ENCODE results near the gene EMID1. TPM values are rescaled to one million over a fixed set of nuclear protein-coding genes. Genes with fewer than 3 reads are reported as not detected.

EMID1 gene
- total RNA-seq, 1 experiment from 2014 or later = 6.1 TPM

DNA sequence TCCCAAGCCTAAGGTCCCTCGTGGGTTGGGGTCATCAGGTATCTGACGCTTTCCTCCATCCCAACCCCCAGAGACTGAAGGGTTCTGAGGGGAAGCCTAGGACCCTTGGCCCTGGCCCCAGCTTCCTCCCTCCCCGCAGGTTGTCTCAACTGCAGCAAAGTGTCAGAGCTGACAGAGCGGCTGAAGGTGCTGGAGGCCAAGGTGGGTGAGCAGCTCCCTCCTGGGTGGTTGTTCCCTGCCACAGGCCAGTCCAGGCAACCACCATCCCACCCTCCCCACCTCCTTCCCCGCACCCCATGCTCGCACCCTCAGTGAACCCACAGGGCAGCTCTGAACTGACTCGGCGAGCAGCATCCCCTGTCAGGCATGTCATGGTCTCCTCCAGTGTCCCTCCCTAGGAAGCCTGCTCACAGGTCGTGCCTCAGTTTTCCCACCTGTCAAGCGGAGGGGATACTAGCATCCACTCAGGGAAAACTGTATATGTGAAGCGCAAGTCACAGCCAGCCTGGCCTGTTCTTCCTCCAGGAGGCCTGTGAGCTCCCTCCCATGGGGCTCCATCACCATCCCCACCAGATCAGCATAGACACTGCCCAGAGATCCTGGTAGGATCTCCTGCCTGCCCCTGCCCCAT lies 20.8 kb downstream of the EMID1 start:
- Mint-ChIP-seq H3K4me3 (no peak overlapping the region), H3K27me3 (ENCODE audit: low read depth) (peaks cover 3% of the 10 kb centered on the region; the same call in 1 of the 2 replicates), H3K9me3 (no peaks in the 10 kb centered on the region), H3K36me3 (no peaks in the 10 kb centered on the region), H3K4me1 (no peaks in the 10 kb centered on the region), H3K27ac (no peak overlapping the region)
- POLR2A ChIA-PET = no interaction called here
- TF ChIP-seq ZNF671 (CRISPR knock-in tag; IDR thresholded peaks at IDR 0.05) (no peak), ZNF121 (CRISPR knock-in tag; IDR thresholded peaks at IDR 0.05) (no peak), NR3C1 (CRISPR knock-in tag; conservative IDR thresholded peaks at IDR 0.05; ENCODE audit: low read depth) (no peak), ZNF263 (CRISPR knock-in tag; IDR thresholded peaks at IDR 0.05; ENCODE audit: low read depth) (no peak), ESRRA (CRISPR knock-in tag; IDR thresholded peaks at IDR 0.05; ENCODE audit: borderline replicate concordance) (no peak), CREB1 (CRISPR knock-in tag; IDR thresholded peaks at IDR 0.05) (no peak), RELA (CRISPR knock-in tag; IDR thresholded peaks at IDR 0.05; ENCODE audit: borderline replicate concordance) (no peak), FOXK1 (CRISPR knock-in tag; IDR thresholded peaks at IDR 0.05) (no peak), IRF2 (CRISPR knock-in tag; IDR thresholded peaks at IDR 0.05; ENCODE audit: borderline replicate concordance, low read depth) (no peak)
- TF ChIP-seq, protein P1, sequence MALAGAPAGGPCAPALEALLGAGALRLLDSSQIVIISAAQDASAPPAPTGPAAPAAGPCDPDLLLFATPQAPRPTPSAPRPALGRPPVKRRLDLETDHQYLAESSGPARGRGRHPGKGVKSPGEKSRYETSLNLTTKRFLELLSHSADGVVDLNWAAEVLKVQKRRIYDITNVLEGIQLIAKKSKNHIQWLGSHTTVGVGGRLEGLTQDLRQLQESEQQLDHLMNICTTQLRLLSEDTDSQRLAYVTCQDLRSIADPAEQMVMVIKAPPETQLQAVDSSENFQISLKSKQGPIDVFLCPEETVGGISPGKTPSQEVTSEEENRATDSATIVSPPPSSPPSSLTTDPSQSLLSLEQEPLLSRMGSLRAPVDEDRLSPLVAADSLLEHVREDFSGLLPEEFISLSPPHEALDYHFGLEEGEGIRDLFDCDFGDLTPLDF (CRISPR knock-in tag; IDR thresholded peaks at IDR 0.05) = no peak
- TF ChIP-seq, protein P2, sequence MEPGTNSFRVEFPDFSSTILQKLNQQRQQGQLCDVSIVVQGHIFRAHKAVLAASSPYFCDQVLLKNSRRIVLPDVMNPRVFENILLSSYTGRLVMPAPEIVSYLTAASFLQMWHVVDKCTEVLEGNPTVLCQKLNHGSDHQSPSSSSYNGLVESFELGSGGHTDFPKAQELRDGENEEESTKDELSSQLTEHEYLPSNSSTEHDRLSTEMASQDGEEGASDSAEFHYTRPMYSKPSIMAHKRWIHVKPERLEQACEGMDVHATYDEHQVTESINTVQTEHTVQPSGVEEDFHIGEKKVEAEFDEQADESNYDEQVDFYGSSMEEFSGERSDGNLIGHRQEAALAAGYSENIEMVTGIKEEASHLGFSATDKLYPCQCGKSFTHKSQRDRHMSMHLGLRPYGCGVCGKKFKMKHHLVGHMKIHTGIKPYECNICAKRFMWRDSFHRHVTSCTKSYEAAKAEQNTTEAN (CRISPR knock-in tag; IDR thresholded peaks at IDR 0.05) = no peak
- ATAC-seq (no peak), DNase-seq (ENCODE audit: low spot score) (no peak)
- CTCF ChIA-PET = interaction anchor here (0.6 to 3.2 kb wide), 5 partner anchors 11 to 65 kb away, joined by 3 to 22 read pairs (median 4); no protein-coding TSS in a partner anchor

DNA sequence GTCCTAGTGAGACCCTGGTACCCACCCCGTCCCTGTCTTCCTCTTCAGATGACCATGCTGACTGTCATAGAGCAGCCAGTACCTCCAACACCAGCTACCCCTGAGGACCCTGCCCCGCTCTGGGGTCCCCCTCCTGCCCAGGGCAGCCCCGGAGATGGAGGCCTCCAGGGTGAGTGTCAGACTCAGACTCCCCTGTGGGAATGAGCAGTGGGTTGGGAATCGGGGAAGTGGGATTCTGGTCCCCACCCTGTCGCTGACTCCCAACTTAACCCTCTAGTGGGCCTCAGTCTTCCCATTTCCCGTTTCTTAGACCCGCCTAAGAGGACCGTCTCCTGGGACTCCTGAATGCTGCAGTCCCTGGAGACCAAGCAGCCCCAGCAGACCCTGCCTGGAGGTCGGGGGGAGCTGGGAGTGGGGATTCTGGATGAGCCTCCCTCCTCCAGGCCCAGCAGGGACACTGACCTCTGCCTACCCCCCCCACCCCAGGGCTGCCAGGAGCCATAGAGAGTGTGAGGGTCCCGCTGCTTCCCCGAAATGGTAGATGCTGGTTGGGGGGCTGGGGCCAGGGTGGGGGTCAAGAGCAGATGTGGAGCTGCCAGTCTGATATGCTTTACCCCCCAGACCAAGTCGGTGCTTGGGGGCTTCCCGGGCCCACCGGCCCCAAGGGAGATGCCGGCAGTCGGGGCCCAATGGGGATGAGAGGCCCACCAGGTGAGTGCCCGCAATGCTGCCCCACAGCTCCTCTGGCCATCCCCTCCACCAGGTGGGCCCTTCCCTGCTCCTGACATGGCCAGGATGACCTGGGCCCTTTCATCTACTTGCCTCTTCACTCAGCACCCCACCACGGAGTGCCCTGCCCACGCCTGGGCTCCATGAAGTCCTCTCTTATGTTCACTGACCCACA lies 25.5 kb downstream of the EMID1 start:
- no peak for DNase-seq (ENCODE audit: low spot score)

DNA sequence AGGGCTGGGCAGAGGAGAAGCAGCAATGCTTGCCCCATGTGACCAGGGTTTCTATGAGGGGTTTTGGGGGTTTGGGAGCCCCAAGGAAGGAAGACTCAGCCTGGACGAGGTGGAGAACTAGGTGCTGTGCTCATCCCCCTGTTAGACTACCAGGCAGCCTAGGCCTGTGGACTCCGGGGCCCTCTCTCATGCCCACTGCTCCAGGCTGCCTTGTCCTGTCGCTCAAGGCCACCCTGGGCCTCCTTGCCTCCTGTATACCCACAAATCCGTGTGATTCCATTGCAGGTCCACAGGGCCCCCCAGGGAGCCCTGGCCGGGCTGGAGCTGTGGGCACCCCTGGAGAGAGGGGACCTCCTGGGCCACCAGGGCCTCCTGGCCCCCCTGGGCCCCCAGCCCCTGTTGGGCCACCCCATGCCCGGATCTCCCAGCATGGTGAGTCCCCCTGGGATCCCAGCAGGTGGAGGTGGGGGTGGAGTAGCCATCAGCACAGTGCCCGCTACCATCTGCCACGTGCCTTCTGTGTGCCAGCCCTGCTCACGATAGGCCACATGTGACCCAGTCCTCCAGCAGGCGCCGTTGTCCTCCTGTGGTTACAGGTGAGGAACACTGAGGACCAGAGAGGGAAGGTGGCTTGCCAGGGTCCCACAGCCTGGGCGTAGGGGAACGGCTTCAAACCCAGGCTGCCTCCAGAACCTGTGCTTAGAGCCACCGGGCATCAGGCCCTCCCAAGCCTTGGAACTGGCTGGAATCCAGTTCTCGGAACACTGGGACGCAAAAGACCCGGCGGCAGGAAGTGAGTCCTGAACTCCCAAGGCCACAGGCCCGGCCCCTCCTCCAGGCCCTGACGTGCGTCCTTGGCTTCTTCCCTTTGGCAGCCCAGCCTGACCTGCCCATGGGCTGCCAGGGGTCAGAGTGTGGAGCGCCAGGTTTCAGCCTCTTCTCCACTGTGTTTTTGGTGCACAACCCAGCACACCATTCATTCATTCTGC lies 26.6 kb downstream of the EMID1 start:
- Mint-ChIP-seq H3K27me3 (ENCODE audit: low read depth) (peaks cover 9% of the 10 kb centered on the region), H3K27ac (no peak overlapping the region), H3K9me3 (peaks cover 5% of the 10 kb centered on the region), H3K36me3 (no peaks in the 10 kb centered on the region), H3K4me3 (no peak overlapping the region), H3K4me1 (no peaks in the 10 kb centered on the region)
- ATAC-seq (no peak), DNase-seq (ENCODE audit: low spot score) (no peak)
- TF ChIP-seq ZNF423 (CRISPR knock-in tag; IDR thresholded peaks at IDR 0.05) = no peak
- peak; percentile 28; the same call in 1 of the 2 replicates for TF ChIP-seq GABPB1 (CRISPR knock-in tag; IDR thresholded peaks at IDR 0.05)
- TF ChIP-seq, protein P3, sequence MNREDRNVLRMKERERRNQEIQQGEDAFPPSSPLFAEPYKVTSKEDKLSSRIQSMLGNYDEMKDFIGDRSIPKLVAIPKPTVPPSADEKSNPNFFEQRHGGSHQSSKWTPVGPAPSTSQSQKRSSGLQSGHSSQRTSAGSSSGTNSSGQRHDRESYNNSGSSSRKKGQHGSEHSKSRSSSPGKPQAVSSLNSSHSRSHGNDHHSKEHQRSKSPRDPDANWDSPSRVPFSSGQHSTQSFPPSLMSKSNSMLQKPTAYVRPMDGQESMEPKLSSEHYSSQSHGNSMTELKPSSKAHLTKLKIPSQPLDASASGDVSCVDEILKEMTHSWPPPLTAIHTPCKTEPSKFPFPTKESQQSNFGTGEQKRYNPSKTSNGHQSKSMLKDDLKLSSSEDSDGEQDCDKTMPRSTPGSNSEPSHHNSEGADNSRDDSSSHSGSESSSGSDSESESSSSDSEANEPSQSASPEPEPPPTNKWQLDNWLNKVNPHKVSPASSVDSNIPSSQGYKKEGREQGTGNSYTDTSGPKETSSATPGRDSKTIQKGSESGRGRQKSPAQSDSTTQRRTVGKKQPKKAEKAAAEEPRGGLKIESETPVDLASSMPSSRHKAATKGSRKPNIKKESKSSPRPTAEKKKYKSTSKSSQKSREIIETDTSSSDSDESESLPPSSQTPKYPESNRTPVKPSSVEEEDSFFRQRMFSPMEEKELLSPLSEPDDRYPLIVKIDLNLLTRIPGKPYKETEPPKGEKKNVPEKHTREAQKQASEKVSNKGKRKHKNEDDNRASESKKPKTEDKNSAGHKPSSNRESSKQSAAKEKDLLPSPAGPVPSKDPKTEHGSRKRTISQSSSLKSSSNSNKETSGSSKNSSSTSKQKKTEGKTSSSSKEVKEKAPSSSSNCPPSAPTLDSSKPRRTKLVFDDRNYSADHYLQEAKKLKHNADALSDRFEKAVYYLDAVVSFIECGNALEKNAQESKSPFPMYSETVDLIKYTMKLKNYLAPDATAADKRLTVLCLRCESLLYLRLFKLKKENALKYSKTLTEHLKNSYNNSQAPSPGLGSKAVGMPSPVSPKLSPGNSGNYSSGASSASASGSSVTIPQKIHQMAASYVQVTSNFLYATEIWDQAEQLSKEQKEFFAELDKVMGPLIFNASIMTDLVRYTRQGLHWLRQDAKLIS (CRISPR knock-in tag; IDR thresholded peaks at IDR 0.05; ENCODE audit: borderline replicate concordance) = no peak
- CTCF ChIA-PET = interaction anchor here (1.2 to 2.9 kb wide), 3 partner anchors 13 to 26 kb away, joined by 4 to 15 read pairs (median 8); partner anchors contain the start of gene EMID1
- POLR2A ChIA-PET = no interaction called here

More for the DNA sequence above, 25.5 kb downstream of the EMID1 start:
- Mint-ChIP-seq H3K4me3 (no peak overlapping the region), H3K27me3 (ENCODE audit: low read depth) (peaks cover 9% of the 10 kb centered on the region), H3K4me1 (no peaks in the 10 kb centered on the region), H3K36me3 (no peaks in the 10 kb centered on the region), H3K9me3 (peaks cover 5% of the 10 kb centered on the region), H3K27ac (no peak overlapping the region)
- ChIA-PET POLR2A (no interaction called here), CTCF (interaction anchor here (1.2 to 3.2 kb wide), 4 partner anchors 14 to 82 kb away, joined by 4 to 17 read pairs (median 7); partner anchors contain the start of gene EMID1)
- no peak for ATAC-seq
- TF ChIP-seq TP53 (CRISPR knock-in tag; IDR thresholded peaks at IDR 0.05) = no peak
- TF ChIP-seq, protein P4, sequence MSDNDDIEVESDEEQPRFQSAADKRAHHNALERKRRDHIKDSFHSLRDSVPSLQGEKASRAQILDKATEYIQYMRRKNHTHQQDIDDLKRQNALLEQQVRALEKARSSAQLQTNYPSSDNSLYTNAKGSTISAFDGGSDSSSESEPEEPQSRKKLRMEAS (CRISPR knock-in tag; IDR thresholded peaks at IDR 0.05) = no peak
- TF ChIP-seq NR1H2 (CRISPR knock-in tag; IDR thresholded peaks at IDR 0.05) = no peak
- no peak for TF ChIP-seq IRF2 (CRISPR knock-in tag; IDR thresholded peaks at IDR 0.05; ENCODE audit: borderline replicate concordance, low read depth)
- no peak for TF ChIP-seq FOXK1 (CRISPR knock-in tag; IDR thresholded peaks at IDR 0.05)
- TF ChIP-seq SMAD3 (CRISPR knock-in tag; IDR thresholded peaks at IDR 0.05; ENCODE audit: borderline replicate concordance) = no peak
- TF ChIP-seq KAT7 (CRISPR knock-in tag; IDR thresholded peaks at IDR 0.05; ENCODE audit: borderline replicate concordance) = no peak

Measured in WTC11 (cell line).